Endothelial cell of umbilical vein (primary cell): ENCODE data around the gene IFITM5. TPM values are rescaled to one million over a fixed set of nuclear protein-coding genes. Genes with fewer than 3 reads are reported as not detected.

Experiments used
- BruUV-seq: library from RNA; stranded (reverse); fragments of 400-500 nt; replicated peaks from 2 replicates; lab custom pipeline; 2021; lab: Mats Ljungman, UMichigan
- CTCF ChIA-PET: fragments of 300-600, 350-600 bp; sonication (Branson Sonifier 250); formaldehyde crosslinking; loops from one replicate; lab custom pipeline; 2021; ENCODE audit warnings: antibody characterized with exemption, inconsistent platforms; lab: Charles Lee
- POLR2A ChIA-PET: fragments of 300-600, 350-600 bp; sonication (Branson Sonifier 250); formaldehyde crosslinking; loops from one replicate; lab custom pipeline; 2021; ENCODE audit warnings: antibody characterized with exemption, inconsistent platforms; lab: Charles Lee
- DNase-seq: peaks from one replicate; pipeline ENCODE4 v3.0.0-alpha.2; 2011; ENCODE audit warnings: low read depth, low spot score
- FAIRE-seq: peaks from 2 replicates; lab custom pipeline; 2011; peaks lifted over from hg19 to GRCh38; lab: Jason Lieb, UNC
- H2AFZ ChIP-seq: 2 replicates; pipeline ENCODE4 v1.6.0; 2012; ENCODE audit warnings: low read depth, low read length, control low read depth, inconsistent platforms
- H3K27ac ChIP-seq: 2 replicates; pipeline ENCODE4 v1.5.1; 2011; ENCODE audit warnings: low read depth, mild to moderate bottlenecking, control low read depth, low read length, moderate library complexity; ENCODE audit not compliant: insufficient read depth
- H3K27me3 ChIP-seq, 2 experiments: 2 replicates each; pipeline versions ENCODE4 v1.6.0 to v1.6.1; 2011; ENCODE audit warnings: low read length in 2 of 2, mixed read lengths in 1 of 2; ENCODE audit not compliant: control insufficient read depth in 2 of 2, insufficient read depth in 2 of 2
- H3K36me3 ChIP-seq, 2 experiments: 2 replicates in 1 of 2; 3 replicates in 1 of 2; pipeline ENCODE4 v1.5.1; 2011; ENCODE audit warnings: low read length in 2 of 2, mild to moderate bottlenecking in 1 of 2, moderate library complexity in 1 of 2; ENCODE audit not compliant: control insufficient read depth in 2 of 2, insufficient read depth in 2 of 2; ENCODE audit errors: extremely low read depth in 1 of 2
- H3K4me1 ChIP-seq: 3 replicates; pipeline ENCODE4 v1.5.1; 2011; ENCODE audit warnings: mild to moderate bottlenecking, low read length; ENCODE audit not compliant: control insufficient read depth, insufficient read depth; ENCODE audit errors: extremely low read depth
- H3K4me2 ChIP-seq: 2 replicates; pipeline ENCODE4 v1.6.1; 2011; ENCODE audit warnings: low read length, control low read depth, mixed read lengths; ENCODE audit not compliant: insufficient read depth
- H3K4me3 ChIP-seq, 3 experiments: fragments of 200-600 bp in 1 of 3; sonication (generic), shearing (Covaris generic) in 1 of 3; replicated peaks in 1 of 3; 2 replicates each; pipeline ENCODE4 v1.5.1; 2011 to 2016; ENCODE audit warnings: control low read depth in 3 of 3, low read length in 3 of 3, mild to moderate bottlenecking in 2 of 3, inconsistent platforms in 1 of 3, low read depth in 1 of 3, moderate library complexity in 1 of 3; ENCODE audit not compliant: insufficient read depth in 1 of 3
- H3K79me2 ChIP-seq: 2 replicates; pipeline ENCODE4 v1.6.0; 2012; ENCODE audit warnings: low read length, inconsistent platforms; ENCODE audit not compliant: control insufficient read depth, insufficient read depth
- H3K9ac ChIP-seq: replicated peaks from 2 replicates; pipeline ENCODE3; 2011; ENCODE audit warnings: low read length, control low read depth; ENCODE audit not compliant: insufficient read depth; ENCODE audit errors: extremely low read depth
- H3K9me1 ChIP-seq: replicated peaks from 3 replicates; pipeline ENCODE4 v1.6.0; 2011; ENCODE audit warnings: mild to moderate bottlenecking, low read length; ENCODE audit not compliant: control insufficient read depth, insufficient read depth; ENCODE audit errors: extremely low read depth
- H3K9me3 ChIP-seq: replicated peaks from 2 replicates; pipeline ENCODE4 v1.5.1; 2012; ENCODE audit warnings: low read length, inconsistent platforms; ENCODE audit not compliant: control insufficient read depth, insufficient read depth
- H4K20me1 ChIP-seq: replicated peaks from 2 replicates; pipeline ENCODE3; 2011; ENCODE audit warnings: mild to moderate bottlenecking, low read length; ENCODE audit not compliant: control insufficient read depth, insufficient read depth; ENCODE audit errors: extremely low read depth
- EZH2 ChIP-seq: IDR thresholded peaks from 2 replicates; pipeline ENCODE4 v1.6.1; 2012; ENCODE audit warnings: borderline replicate concordance, low read depth, mild to moderate bottlenecking, moderate library complexity, low read length, inconsistent platforms; ENCODE audit not compliant: severe bottlenecking
- FOS ChIP-seq: IDR thresholded peaks from 2 replicates; pipeline ENCODE4 v1.6.1; 2011; ENCODE audit warnings: mild to moderate bottlenecking, low read length, moderate library complexity, borderline replicate concordance; ENCODE audit not compliant: insufficient read depth
- GATA2 ChIP-seq: IDR thresholded peaks from 2 replicates; pipeline ENCODE4 v1.7.0; 2011; ENCODE audit warnings: low read depth, mild to moderate bottlenecking, moderate library complexity, mixed read lengths, low read length; ENCODE audit not compliant: insufficient read length, insufficient read depth
- JUN ChIP-seq: IDR thresholded peaks from 2 replicates; pipeline ENCODE4 v1.6.1; 2011; ENCODE audit warnings: borderline replicate concordance, low read depth; ENCODE audit not compliant: insufficient read length, insufficient read depth
- MYC ChIP-seq: IDR thresholded peaks from one replicate; pipeline ENCODE4 v1.6.1; 2011; ENCODE audit warnings: mild to moderate bottlenecking, low read depth, low read length
- POLR2A ChIP-seq: IDR thresholded peaks from 2 replicates; pipeline ENCODE4 v1.6.1; 2012; ENCODE audit warnings: low read depth, mild to moderate bottlenecking, control low read depth, low read length
- POLR2AphosphoS5 ChIP-seq: IDR thresholded peaks from 2 replicates; pipeline ENCODE4 v1.6.1; 2012; ENCODE audit warnings: low read depth, mild to moderate bottlenecking, control low read depth, low read length, moderate library complexity; ENCODE audit not compliant: insufficient read depth
- dilution Hi-C: fragments of 300-500 bp; cut with MboI; formaldehyde crosslinking; loops from one replicate; pipeline ENCODE4 v1.15.0; 2019; ENCODE audit warnings: low sequenced_read_pairs; ENCODE audit not compliant: extremely low pct_ligation_motif_present
- intact Hi-C: fragments of 100-400 bp; cut with micrococcal nuclease; formaldehyde crosslinking; loops from one replicate; pipeline ENCODE4 v1.10.0; 2022
- polyA plus RNA-seq, 4 experiments: library from polyadenylated mRNA; depleted of rRNA in 3 of 4; stranded (reverse) in 3 of 4; unstranded in 1 of 4; fragments of >200 nt; gene quantifications; 2 replicates each; pipeline versions ENCODE4 v1.2.1 to v1.2.3, GENCODE V29; 2011 to 2012; ENCODE audit warnings: missing spikeins in 1 of 4
- total RNA-seq: library from RNA; stranded (reverse); gene quantifications from 2 replicates; pipeline ENCODE4 v1.2.3, GENCODE V29; 2021
- TF ChIP-seq, protein P1 (sequence below), 2 donors: IDR thresholded peaks; 1 replicate in 1 of 2; 2 replicates in 1 of 2; pipeline ENCODE4 v1.5.1; 2011; ENCODE audit warnings: low read length in 2 of 2, mild to moderate bottlenecking in 2 of 2, moderate library complexity in 2 of 2, control low read depth in 1 of 2, inconsistent platforms in 1 of 2, low read depth in 1 of 2; ENCODE audit not compliant: insufficient read depth in 1 of 2; ENCODE audit errors: extremely low read depth in 1 of 2
- TF ChIP-seq, protein P2 (sequence below): IDR thresholded peaks from 2 replicates; pipeline ENCODE4 v1.6.1; 2011; ENCODE audit not compliant: insufficient read depth, insufficient read length

Gene IFITM5
- total and polyA plus RNA-seq, 2 donors (not counting 3 experiments of a cell fraction or from before 2014, with no cell fraction given): not detected

DNA sequence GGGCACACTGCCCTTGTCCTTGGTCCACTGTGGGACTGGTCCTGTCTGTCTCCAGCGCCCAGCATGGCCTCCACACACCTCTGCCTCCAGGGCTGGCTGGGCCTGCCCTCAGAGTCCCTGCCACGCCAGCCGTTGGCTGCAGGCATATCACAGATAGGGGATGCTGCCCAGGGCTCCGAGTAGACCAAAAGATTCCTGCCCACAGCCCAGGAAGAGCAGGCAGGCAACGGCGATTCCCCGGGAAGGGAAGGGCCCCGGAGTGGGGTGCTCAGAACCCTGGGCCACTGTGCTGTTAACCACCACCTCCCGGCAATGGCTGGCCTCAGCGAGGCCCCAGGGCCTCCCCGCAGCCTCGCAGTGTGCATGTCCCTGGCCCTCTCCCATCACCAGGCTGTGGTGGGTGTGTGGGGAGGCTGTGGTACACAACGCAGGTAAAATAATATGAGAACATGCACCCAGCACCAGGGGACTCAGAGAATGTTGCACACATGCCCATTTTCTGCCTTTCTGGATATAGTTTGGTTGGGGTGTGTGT is 2.2 kb downstream of the IFITM5 start:
- Histone ChIP-seq H3K9me3 (no peaks in the 10 kb centered on the region), H3K27ac (no peak overlapping the region), H3K9ac (no peak overlapping the region), H3K27me3 (peaks cover 3 to 8% of the 10 kb centered on the region in 2 experiments), H3K79me2 (no peaks in the 10 kb centered on the region), H3K4me2 (no peak overlapping the region), H3K4me3 (no peak overlapping the region), H3K4me1 (no peaks in the 10 kb centered on the region), H3K9me1 (no peaks in the 10 kb centered on the region), H4K20me1 (no peaks in the 10 kb centered on the region), H2AFZ (no peak overlapping the region), H3K36me3 (peaks cover 0 to 8% of the 10 kb centered on the region in 2 experiments)
- POLR2A ChIA-PET: no interaction called here
- CTCF ChIA-PET: no interaction called here
- no peak for DNase-seq
- intact Hi-C loops (no loop called here), dilution Hi-C loops (no loop called here)
- TF ChIP-seq, protein P1, sequence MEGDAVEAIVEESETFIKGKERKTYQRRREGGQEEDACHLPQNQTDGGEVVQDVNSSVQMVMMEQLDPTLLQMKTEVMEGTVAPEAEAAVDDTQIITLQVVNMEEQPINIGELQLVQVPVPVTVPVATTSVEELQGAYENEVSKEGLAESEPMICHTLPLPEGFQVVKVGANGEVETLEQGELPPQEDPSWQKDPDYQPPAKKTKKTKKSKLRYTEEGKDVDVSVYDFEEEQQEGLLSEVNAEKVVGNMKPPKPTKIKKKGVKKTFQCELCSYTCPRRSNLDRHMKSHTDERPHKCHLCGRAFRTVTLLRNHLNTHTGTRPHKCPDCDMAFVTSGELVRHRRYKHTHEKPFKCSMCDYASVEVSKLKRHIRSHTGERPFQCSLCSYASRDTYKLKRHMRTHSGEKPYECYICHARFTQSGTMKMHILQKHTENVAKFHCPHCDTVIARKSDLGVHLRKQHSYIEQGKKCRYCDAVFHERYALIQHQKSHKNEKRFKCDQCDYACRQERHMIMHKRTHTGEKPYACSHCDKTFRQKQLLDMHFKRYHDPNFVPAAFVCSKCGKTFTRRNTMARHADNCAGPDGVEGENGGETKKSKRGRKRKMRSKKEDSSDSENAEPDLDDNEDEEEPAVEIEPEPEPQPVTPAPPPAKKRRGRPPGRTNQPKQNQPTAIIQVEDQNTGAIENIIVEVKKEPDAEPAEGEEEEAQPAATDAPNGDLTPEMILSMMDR (IDR thresholded peaks at IDR 0.05; ENCODE audit: extremely low read depth in 1 of 2, insufficient read depth in 1 of 2, low read depth in 1 of 2, low read length in 2 of 2): no peak
- TF ChIP-seq EZH2: no peak
- no peak for TF ChIP-seq JUN
- TF ChIP-seq MYC: no peak
- no peak for TF ChIP-seq POLR2AphosphoS5
- TF ChIP-seq, protein P2, sequence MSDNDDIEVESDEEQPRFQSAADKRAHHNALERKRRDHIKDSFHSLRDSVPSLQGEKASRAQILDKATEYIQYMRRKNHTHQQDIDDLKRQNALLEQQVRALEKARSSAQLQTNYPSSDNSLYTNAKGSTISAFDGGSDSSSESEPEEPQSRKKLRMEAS: no peak
- TF ChIP-seq POLR2A: no peak
- no peak for TF ChIP-seq FOS
- TF ChIP-seq GATA2: no peak
- FAIRE-seq: no peak
- no TSS peak for BruUV-seq
